Suppressor macrophage treated with lipopolysaccharide for 1 hour (primary cell): ENCODE results near the gene LIMA1.
"Not testable (repeated sequence)": the region's sequence is repeated elsewhere in the genome, so short reads cannot be mapped to it uniquely, and the experiment has no call there.

ENCODE experiments used
- DNase-seq, 3 donors: peaks; one replicate each; pipeline ENCODE4 v3.0.0-alpha.2; 2020 to 2022

Gene LIMA1

DNA sequence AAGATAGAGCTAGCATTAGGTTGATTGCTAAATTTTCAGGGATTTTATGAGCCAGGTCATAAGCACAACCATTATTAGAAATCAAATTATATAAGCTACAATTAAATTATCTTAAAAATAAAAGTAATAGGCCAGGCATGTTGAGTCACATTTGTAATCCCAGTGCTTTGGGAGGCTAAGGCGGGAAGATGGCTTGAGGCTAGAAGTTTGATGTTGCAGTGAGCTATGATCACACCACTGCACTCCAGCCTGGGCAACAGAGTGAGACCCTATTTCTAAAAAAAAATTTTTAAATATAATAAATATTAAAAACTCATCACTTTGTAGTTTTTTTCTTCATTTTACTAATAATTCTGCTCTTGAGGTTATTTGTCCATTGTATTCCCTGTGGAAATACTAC is 1.9 kb upstream of the LIMA1 start:
- DNase-seq = no peak

GRCh38 chr12:50282721-50283228 is 545 bp downstream of the LIMA1 start:
- DNase-seq = no peak

GRCh38 chr12:50279501-50279900 is 3.8 kb downstream of the LIMA1 start:
- no peak for DNase-seq

DNA sequence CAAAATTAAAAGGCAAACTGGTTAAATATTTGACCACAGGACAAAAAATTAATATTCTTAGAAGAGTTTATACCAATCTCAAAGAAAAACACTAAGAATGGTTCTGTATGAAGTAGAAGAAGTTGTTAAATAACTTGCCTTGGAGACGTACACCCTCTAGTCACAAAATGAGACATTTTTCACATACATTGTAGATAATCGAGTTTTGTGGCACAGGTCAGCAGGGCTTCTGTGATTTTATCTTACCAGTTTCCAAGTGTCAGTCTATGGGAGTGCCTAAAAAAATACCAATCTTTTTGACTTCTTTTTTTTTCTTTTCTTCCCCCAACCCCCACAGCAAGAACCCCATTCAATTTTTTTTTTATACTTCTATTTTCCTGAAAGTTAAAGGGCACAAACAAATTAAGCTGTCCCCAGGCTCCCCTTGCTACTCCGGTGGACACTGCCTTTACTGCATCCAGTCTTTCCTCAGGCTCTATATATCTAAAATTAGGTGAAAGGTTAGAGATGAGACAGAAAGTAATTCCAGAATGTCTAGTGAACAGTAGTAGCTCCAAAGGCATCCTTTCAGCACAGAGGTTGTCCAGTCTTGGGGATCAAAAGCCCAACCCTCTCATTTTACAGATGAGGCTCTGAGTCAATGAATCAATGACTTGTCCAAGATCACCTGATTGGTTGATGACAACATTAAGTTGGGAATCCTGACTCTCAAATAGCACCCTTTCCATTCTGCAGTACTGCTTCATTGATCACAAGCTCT is 6.2 kb downstream of the LIMA1 start:
- peak in 1 of 3 donors; percentile 1 for DNase-seq

DNA sequence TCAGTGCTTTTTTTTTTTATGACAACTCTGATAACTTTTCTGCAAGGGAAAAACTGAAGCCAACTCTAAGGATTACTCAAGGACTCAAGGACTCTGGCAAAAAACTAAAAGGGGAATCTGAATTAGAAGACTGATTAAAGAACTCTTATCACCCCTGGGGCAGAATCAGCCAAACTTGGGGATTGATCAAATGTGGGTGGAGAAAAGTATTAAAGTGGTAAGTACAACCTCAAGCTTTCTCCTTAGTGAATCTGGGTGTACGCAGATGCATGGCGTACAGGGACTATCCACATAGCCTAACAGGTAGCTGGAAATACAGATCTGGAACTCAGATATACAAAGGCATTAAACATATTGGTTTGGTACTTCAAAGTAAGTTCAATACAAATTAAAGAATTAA is 7.3 kb downstream of the LIMA1 start:
- DNase-seq = no peak

DNA sequence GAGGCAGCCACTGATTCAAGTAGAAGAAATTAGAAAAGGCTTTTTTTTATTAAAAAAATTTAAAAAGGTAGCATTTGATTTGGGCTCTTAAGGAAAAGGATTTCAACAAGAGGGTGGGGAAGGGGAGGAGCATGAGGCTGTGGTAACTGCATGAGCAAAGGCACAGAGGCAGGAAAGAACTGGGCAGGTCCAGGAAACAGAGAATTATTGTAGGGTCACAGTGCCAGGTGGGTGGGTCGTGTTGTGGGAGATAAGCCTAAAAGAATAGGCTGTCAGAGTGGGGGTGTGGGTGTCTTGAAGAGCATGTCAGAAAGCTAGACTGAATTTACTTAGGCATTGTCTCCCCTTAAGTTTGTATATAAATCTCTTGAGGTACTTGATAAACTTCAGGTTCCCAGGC is 7.8 kb downstream of the LIMA1 start:
- no peak for DNase-seq

DNA sequence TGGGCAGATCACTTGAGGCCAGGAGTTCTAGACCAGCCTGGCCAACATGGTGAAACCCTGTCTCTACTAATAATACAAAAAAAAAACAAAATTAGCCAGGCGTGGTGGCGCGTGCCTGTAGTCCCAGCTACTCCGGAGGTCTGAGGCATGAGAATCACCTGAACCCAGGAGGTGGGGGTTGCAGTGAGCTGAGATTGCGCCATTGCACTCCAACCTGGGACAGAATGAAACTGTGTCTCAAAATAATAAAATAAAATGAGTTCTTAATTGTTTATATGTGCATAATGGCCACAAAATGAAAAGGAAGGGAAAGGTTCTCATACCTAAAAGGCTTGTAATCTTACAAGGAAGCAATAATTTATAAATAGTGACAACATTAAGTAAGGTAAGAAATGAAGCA is 8.2 kb downstream of the LIMA1 start:
- not testable (repeated sequence) for DNase-seq

DNA sequence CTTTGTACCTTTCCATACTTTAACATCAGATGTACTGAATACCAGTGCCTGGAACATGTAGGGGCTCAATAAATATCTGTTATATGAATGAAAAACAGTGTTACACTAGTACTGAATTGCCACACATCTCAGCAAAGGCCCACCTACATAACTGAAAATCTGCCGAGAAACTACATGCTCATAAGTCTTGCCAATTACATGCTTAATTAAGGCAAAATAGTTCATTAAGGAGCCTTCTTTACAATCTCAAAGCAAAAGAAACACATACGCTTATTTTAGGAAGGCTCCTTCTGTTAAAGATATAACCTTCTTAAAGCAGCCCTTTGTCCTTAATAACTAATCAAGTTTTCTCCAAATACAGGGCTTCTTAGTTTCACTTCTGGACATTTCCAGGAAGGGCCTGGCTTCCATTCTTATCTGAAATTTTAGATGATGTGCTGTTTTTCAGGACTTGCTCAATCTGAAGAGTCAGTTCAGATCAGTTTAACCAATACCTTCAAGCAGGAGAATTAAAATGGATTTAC is 11.5 kb downstream of the LIMA1 start:
- DNase-seq = no peak

GRCh38 chr12:50268482-50268881 is 14.8 kb downstream of the LIMA1 start:
- no peak for DNase-seq

GRCh38 chr12:50265770-50266524 is 17.4 kb downstream of the LIMA1 start:
- DNase-seq = no peak

DNA sequence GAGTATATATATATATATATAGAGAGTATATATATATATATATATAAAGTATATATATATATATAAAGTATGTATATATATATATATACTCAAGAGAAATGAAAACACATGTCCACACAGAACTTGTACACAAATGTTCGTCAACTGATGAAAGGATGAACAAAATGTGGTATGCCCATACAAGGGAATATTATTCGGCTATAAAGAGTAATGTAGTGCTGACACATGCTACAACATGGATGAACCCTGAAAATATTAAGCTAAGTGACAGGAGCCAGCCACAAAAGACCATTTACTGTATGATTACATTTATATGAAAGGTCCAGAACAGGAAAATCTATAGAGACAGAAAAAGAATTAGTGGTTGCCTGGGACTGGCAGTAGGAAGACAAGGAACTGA is 19.5 kb downstream of the LIMA1 start:
- DNase-seq = no peak

- DNase-seq = no peak
These were observed 21.7 kb downstream of the LIMA1 start for GRCh38 chr12:50261654-50262053.

- no peak for DNase-seq
These were observed 25.2 kb downstream of the LIMA1 start for GRCh38 chr12:50258167-50258551.

GRCh38 chr12:50257236-50258166 is 25.8 kb downstream of the LIMA1 start:
- DNase-seq = peak in 1 of 3 donors; percentile 33

DNA sequence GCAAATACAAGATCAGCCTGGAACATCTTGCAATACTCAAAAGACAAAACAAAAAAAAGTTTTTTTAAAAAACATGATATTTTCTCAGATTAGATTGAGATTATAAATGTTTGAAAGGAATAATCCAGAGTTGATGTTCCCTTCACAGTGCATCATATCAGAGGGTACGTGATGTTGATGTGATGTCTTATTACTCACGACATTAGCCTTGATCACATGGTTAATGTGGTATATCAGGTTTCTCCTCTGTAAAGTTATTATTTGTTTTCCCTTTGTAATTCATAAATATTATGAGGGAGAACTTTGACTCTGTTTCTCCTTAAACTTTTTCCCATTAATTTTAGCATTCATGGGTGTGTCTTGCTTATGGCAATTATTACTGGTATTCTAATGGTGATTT is 26.6 kb downstream of the LIMA1 start:
- DNase-seq = no peak

DNA sequence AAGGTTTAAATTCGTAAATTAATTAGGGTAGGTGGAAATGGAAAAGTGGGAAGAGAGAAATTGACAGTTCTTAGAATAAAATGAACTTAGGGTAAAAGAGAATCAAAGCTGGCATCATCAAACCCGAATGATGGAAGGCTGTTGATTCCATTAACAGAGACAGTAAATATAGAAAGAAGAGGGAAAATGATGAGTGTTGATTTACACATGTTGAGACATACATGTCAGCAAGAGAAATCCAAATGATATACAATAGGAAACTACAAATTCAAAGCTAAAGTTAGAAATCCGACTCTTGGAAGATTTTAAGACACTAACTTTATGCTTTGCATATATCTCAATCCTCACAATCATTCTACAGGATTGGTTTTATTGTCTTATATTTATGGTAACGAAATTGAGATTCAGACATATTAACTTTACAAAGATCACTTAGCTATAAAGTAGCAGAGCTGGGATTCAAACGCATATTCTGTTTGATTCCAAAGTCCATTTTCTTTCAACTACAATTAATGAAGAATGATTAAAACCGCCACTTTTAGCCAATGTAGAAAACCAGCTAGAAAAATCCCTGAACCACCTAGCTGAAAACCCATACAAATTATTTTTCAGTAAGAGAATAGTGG is 30.2 kb downstream of the LIMA1 start:
- DNase-seq = no peak

GRCh38 chr12:50251619-50252252 is 31.6 kb downstream of the LIMA1 start:
- DNase-seq = no peak

DNA sequence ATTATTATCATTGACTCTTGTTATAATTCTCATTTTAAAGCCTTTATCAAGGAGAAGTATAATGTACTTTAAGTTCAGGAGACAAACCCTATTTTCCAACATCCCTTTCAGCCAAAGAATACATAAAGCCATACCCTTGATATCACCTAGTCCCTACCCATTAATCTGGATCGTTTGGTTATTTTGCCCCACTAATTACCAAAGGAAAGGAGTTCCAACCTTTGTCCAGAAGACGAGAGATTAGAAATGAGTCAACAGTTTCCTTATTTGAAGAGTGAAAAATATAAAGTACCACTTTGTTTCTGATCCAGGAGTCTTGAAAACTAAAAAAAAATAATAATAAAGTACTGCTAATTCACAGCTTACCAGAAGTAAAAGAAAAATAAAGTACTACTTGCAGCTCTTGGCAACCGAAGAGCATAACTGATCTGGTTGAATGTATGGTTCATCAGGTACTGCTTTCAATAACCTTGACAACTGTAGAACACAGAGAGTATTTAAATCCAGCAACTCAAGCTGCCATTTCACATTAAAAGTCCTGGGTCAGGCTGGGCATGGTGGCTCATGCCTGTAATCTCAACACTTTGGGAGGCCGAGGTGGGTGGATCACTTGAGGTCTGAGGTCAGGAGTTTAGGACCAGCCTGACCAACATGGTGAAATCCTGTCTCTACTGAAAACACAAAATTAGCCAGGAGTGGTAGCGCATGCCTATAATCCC is 33.7 kb downstream of the LIMA1 start:
- DNase-seq = no peak

DNA sequence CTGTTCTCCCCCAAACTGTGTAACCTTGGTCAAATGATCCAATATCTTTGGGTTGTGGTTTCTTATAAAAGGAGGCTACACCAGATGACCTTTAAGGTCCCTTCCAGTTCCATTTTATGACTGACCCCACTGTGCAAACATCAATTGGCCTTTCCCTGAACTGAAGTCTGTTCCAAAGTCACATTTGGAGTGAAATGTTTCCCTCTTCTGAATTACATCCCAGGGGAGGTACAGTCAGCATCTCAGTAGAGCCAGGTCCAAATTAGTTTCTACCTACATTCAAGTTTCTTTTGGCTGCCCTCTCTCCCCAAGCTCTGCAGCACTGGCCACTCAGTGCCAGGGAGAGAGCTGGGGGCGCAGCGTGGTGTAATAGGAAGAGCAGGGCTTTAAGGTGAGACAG is 34.4 kb downstream of the LIMA1 start:
- no peak for DNase-seq

GRCh38 chr12:50248411-50248810 is 34.9 kb downstream of the LIMA1 start:
- DNase-seq = no peak

DNA sequence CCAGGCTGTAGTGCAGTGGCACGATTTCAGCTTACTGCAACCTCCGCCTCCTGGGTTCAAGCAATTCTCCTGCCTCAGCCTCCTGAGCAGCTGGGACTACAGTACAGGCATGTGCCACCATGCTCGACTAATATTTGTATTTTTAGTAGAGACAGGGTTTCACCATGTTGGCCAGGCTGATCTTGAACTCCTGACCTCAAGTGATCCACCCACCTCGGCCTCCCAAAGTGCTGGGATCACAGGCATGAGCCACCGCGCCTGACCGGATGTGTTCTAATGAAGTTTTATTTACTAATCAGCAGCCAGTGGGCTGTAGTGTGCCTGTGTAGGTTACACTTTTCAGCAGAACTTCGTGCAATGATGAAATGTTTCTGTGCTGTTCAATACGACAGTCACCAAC is 35.7 kb downstream of the LIMA1 start:
- DNase-seq = not testable (repeated sequence)
